HG03064 (cell line): Measurements from ENCODE around the gene SETD1A.

ENCODE experiments used
- ATAC-seq: cut with Tn5 transposase; IDR thresholded peaks from one replicate; pipeline ENCODE4 v1.9.1; 2021; ENCODE audit warnings: low read depth; ENCODE audit not compliant: unreplicated experiment

Gene SETD1A

DNA sequence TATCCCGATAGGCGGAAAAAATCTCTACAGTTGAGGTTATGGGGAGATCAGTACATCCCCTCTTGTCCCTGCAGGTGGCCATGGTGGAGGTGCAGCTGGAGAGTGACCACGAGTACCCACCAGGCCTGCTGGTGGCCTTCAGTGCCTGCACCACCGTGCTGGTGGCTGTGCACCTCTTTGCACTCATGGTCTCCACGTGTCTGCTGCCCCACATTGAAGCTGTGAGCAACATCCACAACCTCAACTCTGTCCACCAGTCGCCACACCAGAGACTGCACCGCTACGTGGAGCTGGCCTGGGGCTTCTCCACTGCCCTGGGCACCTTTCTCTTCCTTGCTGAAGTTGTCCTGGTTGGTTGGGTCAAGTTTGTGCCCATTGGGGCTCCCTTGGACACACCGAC is 4.4 kb upstream of the SETD1A start:
- no peak for ATAC-seq

DNA sequence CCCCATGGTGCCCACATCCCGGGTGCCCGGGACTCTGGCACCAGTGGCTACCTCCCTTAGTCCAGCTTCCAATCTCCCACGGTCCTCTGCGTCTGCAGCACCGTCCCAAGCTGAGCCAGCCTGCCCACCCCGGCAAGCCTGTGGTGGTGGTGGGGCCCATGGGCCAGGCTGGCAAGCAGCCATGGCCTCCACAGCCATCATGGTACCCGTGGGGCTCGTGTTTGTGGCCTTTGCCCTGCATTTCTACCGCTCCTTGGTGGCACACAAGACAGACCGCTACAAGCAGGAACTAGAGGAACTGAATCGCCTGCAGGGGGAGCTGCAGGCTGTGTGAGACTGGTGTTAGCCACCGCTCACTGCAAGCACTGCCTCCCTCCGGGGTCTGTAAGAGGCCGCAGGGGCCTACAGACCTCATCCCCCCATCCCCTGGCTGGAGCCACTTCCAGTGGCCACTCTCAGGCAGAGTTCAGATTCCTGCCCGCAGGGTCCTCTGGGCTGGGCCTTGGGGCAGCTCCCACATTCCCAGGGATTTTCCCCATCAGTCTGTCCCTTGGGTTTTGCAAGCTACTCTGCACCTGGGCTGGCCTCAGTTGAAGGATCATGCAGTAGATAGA is 3.9 kb upstream of the SETD1A start:
- ATAC-seq, result no peak

DNA sequence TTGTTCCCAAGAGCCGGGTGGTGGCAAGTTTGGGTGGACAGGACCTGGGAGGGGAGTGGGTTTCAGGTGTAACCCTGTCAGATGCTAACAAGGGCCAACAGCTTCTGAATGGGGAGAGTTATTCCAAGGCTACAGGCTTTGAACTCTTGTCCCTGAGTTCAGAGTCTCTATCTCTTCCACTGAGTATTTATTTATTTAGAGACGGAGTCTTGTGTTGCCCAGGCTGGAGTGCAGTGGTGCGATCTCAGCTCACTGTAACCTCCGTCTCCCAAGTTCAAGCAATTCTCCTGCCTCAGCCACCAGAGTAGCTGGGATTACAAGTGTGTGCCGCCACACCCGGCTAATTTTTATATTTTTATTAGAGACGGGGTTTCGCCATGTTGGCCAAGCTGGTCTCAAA is 2.6 kb upstream of the SETD1A start:
- ATAC-seq, result no peak

DNA sequence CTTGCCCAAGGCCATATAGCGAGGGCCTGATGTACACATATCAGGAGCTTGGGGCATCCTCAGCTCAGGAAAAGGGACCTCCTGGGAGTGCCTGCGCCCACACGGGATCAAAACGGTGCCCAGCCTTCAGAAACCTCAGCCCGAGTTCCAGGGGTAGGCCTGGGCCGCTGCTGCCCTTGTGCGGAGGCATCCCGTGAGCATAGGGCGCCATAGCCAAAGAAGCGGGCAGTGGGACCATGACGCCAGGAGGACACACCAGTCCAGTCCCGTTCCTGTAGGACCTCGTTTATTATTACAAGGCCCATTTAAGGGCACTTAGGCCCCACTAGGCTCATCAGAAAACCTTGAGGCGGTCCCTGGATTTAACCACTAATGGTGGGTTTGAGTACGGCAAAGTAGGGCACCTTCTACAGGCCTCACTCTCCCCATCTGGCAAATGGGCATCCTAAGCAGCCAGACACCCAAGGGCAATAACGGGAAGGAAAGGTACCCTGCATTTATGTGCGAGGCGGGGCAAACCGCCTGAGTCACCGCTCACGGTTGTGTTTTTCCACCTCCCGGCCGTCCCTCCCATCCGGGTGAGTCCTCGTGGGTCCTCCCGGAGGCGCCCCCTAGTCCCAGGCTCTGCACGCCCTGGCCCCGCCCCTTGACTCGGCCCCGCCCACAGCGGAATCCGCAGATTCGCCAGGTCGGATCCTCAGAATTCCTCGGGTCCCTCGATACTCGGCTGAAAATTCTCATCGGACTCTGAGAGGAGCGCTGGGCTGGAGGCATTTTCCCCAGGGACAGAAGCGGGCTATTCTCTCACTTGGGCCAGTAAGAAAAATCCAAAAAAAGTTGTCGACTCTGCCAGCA is 726 bp upstream of the SETD1A start:
- no peak for ATAC-seq

- peak; percentile 25 for ATAC-seq
These were observed 873 bp downstream of the SETD1A start for GRCh38 chr16:30958175-30959079.

GRCh38 chr16:30961384-30961783 is 3.8 kb downstream of the SETD1A start:
- ATAC-seq, result no peak

GRCh38 chr16:30963925-30964511 is 6.5 kb downstream of the SETD1A start:
- ATAC-seq, result no peak

GRCh38 chr16:30964574-30965226 is 7.1 kb downstream of the SETD1A start:
- ATAC-seq, result no peak

GRCh38 chr16:30965436-30965835 is 7.9 kb downstream of the SETD1A start:
- no peak for ATAC-seq

DNA sequence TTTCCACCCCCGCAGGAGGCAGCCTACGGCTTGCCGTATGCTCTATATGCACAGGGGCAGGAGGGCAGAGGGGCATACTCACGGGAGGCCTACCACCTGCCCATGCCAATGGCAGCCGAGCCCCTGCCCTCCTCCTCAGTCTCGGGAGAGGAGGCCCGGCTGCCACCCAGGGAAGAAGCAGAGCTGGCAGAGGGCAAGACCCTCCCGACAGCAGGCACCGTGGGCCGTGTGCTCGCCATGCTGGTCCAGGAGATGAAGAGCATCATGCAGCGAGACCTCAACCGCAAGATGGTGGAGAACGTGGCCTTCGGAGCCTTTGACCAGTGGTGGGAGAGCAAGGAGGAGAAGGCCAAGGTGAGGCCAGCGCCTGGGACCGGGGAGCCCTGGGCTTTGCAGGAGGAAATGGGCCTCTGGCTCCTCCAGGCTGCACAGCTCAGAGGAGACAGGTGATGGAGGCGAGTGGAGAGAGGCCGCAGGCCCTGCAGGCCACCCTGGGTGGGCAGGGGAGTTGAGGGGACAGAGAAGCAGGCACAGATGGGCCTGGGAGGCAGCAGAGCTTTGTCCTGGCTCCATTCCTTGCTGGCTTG is 8.6 kb downstream of the SETD1A start:
- ATAC-seq, result no peak

DNA sequence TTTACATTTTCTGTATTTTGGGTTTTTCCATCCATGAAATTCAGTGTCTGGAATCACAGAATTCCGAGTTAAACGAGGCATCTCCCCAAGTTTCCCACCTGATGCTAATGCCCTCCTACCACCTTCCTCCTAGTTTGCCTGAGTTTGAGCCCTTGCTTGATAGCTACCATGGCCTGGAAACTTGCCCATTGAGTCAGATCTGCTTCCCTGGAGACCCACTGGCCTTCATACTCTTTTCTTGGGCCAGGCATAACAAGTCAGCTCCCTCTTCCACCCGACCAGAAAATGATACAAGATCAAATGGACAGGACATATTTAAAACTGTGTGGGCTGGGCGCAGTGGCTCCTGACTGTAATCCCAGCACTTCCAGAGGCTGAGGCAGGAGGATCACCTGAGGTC is 10.2 kb downstream of the SETD1A start:
- ATAC-seq, result no peak

- ATAC-seq, result no peak
These were observed 11.8 kb downstream of the SETD1A start for GRCh38 chr16:30969246-30969842.

DNA sequence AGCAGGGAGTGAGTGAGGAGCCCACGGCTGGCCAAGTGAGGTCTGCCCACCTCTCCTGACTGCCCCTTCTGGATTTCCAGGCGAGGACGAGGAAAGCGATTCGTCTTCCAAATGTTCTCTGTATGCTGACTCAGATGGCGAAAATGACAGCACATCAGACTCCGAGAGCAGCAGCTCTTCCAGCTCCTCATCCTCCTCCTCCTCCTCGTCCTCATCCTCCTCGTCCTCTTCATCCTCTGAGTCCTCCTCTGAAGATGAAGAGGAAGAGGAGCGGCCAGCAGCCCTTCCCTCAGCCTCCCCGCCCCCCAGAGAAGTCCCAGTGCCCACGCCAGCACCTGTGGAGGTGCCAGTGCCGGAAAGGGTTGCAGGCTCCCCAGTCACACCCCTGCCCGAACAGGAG is 13.7 kb downstream of the SETD1A start:
- ATAC-seq, result no peak

GRCh38 chr16:30972872-30973271 is 15.3 kb downstream of the SETD1A start:
- ATAC-seq, result no peak

GRCh38 chr16:30974348-30974747 is 16.8 kb downstream of the SETD1A start:
- ATAC-seq, result no peak

DNA sequence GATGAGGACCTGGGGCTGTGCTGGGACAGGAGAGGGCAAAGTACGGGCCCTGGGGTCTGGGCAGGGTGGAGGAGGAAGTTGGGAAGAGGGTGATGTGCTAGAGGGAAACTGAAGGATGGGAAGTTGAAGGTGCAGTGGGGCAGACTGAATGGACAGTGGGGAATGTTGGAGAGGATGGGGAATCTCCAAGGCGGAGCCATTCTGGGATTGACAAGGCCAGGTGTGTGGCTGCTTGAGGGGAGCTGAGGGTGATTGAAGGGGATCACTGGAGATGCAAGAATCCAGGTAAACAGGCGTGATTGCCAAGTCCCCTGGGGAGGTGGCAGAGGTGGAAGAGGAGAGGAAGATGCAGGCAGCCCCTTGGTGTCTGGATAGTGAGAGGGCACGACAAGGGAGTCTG is 18.9 kb downstream of the SETD1A start:
- ATAC-seq, result no peak

DNA sequence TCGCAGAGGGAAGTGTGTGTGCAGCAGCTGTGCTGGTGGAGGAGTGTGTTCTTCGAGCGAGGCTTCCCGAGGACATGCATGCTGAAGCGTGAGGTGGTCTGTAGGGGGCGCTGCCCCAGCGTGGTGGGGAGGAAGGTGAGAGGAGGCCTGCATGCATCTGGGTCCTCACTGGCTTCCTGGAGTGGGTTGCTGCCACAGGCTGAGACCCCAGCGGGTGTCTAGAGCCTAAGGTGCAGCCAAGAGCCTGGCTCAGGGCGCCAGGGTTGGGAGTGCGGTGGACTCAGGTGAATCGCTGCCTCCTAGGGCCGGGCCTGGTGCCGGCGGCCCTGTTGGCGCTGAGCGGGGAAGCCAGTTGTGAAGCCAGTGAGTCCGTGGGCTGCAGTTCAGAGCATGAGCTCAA is 19.9 kb downstream of the SETD1A start:
- no peak for ATAC-seq

DNA sequence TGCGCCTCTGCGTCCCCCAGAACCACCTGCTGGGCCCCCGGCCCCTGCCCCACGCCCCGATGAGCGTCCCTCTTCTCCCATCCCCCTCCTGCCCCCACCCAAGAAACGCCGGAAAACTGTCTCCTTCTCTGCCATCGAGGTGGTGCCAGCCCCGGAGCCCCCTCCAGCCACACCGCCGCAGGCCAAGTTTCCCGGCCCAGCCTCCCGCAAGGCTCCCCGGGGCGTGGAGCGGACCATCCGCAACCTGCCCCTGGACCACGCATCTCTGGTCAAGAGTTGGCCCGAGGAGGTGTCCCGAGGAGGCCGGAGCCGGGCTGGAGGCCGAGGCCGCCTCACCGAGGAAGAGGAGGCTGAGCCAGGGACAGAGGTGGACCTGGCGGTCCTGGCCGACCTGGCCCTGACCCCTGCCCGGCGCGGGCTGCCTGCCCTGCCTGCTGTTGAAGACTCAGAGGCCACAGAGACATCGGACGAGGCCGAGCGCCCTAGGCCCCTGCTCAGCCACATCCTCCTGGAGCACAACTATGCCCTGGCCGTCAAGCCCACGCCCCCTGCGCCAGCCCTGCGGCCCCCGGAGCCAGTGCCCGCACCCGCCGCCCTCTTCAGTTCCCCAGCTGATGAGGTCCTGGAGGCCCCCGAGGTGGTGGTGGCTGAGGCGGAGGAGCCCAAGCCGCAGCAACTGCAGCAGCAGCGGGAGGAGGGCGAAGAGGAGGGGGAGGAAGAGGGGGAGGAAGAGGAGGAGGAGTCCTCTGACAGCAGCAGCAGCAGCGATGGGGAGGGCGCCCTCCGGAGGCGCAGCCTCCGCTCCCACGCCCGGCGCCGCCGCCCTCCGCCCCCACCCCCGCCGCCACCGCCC is 21.8 kb downstream of the SETD1A start:
- no peak for ATAC-seq

- ATAC-seq, result no peak
These were observed 22.4 kb downstream of the SETD1A start for GRCh38 chr16:30980023-30980371.
